ENCODE data around the gene BSND.

The BSND gene

DNA sequence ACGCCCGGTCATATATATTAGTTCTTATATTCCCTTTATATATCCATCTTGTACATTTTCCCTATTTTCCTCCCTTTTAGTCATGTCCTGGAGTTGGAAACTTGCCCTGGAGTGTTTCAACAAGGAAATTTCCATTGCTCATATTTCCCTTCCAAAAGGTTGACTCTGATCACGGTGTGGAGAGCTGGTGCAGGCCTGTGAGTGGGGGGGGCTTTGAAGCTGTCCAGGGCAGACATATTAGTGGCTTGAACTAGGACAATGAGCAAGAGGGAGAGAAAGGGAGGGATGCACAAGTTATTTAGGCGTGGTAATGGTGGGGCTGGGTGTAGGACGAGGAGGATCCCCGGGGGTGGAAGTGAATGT is 48.7 kb upstream of the BSND start:
- TF ChIP-seq ZNF565 (CRISPR knock-in tag; conservative IDR thresholded peaks at IDR 0.05; ENCODE audit: low read depth) = no peak
- TF ChIP-seq, protein P1, sequence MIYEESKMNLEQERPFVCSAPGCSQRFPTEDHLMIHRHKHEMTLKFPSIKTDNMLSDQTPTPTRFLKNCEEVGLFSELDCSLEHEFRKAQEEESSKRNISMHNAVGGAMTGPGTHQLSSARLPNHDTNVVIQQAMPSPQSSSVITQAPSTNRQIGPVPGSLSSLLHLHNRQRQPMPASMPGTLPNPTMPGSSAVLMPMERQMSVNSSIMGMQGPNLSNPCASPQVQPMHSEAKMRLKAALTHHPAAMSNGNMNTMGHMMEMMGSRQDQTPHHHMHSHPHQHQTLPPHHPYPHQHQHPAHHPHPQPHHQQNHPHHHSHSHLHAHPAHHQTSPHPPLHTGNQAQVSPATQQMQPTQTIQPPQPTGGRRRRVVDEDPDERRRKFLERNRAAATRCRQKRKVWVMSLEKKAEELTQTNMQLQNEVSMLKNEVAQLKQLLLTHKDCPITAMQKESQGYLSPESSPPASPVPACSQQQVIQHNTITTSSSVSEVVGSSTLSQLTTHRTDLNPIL (CRISPR knock-in tag; IDR thresholded peaks at IDR 0.05; ENCODE audit: low read depth) = no peak
- no peak for TF ChIP-seq SNAI2 (CRISPR knock-in tag; IDR thresholded peaks at IDR 0.05)
- no peak for TF ChIP-seq ESRRG (CRISPR knock-in tag; IDR thresholded peaks at IDR 0.05)
- no peak for TF ChIP-seq GLIS3 (CRISPR knock-in tag; IDR thresholded peaks at IDR 0.05)
- no peak for TF ChIP-seq ZNF70 (CRISPR knock-in tag; IDR thresholded peaks at IDR 0.05)
- TF ChIP-seq CSDC2 (CRISPR knock-in tag; IDR thresholded peaks at IDR 0.05) = no peak
- no peak for TF ChIP-seq PPARA (CRISPR knock-in tag; IDR thresholded peaks at IDR 0.05; ENCODE audit: borderline replicate concordance)
- no peak for TF ChIP-seq OSR1 (CRISPR knock-in tag; IDR thresholded peaks at IDR 0.05)
- peak; percentile 24 for ATAC-seq

- ATAC-seq = peak; percentile 94
Observed at GRCh38 chr1:54950369-54951163, 48.2 kb upstream of the BSND start.

DNA sequence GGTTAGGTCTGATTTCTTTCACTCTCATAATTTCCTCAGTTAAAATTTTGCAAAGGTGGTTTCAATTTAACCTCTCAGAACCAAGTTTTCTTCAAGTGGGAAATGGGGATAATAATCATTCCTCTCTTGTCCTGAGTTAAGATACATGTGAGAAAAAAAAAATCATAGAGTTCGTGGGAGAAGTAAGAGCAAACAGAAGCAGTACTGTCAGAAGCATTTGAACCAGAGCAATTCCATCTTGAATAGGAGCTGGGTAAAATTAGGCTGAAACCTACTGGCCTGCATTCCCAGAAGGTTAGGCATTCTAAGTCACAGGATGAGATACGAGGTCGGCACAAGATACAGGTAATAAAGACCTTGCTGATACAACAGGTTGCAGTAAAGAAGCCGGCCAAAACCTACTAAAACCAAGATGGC is 46.9 kb upstream of the BSND start:
- ATAC-seq = no peak
- TF ChIP-seq, protein P2, sequence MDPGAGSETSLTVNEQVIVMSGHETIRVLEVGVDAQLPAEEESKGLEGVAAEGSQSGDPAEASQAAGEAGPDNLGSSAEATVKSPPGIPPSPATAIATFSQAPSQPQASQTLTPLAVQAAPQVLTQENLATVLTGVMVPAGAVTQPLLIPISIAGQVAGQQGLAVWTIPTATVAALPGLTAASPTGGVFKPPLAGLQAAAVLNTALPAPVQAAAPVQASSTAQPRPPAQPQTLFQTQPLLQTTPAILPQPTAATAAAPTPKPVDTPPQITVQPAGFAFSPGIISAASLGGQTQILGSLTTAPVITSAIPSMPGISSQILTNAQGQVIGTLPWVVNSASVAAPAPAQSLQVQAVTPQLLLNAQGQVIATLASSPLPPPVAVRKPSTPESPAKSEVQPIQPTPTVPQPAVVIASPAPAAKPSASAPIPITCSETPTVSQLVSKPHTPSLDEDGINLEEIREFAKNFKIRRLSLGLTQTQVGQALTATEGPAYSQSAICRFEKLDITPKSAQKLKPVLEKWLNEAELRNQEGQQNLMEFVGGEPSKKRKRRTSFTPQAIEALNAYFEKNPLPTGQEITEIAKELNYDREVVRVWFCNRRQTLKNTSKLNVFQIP (CRISPR knock-in tag; IDR thresholded peaks at IDR 0.05; ENCODE audit: borderline replicate concordance, low read depth) = no peak
- TF ChIP-seq, protein P3, sequence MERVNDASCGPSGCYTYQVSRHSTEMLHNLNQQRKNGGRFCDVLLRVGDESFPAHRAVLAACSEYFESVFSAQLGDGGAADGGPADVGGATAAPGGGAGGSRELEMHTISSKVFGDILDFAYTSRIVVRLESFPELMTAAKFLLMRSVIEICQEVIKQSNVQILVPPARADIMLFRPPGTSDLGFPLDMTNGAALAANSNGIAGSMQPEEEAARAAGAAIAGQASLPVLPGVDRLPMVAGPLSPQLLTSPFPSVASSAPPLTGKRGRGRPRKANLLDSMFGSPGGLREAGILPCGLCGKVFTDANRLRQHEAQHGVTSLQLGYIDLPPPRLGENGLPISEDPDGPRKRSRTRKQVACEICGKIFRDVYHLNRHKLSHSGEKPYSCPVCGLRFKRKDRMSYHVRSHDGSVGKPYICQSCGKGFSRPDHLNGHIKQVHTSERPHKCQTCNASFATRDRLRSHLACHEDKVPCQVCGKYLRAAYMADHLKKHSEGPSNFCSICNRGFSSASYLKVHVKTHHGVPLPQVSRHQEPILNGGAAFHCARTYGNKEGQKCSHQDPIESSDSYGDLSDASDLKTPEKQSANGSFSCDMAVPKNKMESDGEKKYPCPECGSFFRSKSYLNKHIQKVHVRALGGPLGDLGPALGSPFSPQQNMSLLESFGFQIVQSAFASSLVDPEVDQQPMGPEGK (CRISPR knock-in tag; IDR thresholded peaks at IDR 0.05; ENCODE audit: borderline replicate concordance) = no peak
- TF ChIP-seq ARNTL (CRISPR knock-in tag; IDR thresholded peaks at IDR 0.05; ENCODE audit: borderline replicate concordance, low read depth) (no peak), TOX (CRISPR knock-in tag; IDR thresholded peaks at IDR 0.05; ENCODE audit: borderline replicate concordance) (no peak), TSHZ2 (CRISPR knock-in tag; IDR thresholded peaks at IDR 0.05) (no peak)

More at GRCh38 chr1:54950369-54951163, 48.2 kb upstream of the BSND start:
- no peak for TF ChIP-seq ZC3H10 (CRISPR knock-in tag; IDR thresholded peaks at IDR 0.05)
- no peak; the same call in 1 of the 2 replicates for TF ChIP-seq TCF4 (CRISPR knock-in tag; IDR thresholded peaks at IDR 0.05; ENCODE audit: borderline replicate concordance)
- TF ChIP-seq SNAI2 (CRISPR knock-in tag; IDR thresholded peaks at IDR 0.05) = no peak
- TF ChIP-seq ZNF70 (CRISPR knock-in tag; IDR thresholded peaks at IDR 0.05) = no peak
- TF ChIP-seq ARNTL (CRISPR knock-in tag; IDR thresholded peaks at IDR 0.05; ENCODE audit: borderline replicate concordance, low read depth) = no peak

DNA sequence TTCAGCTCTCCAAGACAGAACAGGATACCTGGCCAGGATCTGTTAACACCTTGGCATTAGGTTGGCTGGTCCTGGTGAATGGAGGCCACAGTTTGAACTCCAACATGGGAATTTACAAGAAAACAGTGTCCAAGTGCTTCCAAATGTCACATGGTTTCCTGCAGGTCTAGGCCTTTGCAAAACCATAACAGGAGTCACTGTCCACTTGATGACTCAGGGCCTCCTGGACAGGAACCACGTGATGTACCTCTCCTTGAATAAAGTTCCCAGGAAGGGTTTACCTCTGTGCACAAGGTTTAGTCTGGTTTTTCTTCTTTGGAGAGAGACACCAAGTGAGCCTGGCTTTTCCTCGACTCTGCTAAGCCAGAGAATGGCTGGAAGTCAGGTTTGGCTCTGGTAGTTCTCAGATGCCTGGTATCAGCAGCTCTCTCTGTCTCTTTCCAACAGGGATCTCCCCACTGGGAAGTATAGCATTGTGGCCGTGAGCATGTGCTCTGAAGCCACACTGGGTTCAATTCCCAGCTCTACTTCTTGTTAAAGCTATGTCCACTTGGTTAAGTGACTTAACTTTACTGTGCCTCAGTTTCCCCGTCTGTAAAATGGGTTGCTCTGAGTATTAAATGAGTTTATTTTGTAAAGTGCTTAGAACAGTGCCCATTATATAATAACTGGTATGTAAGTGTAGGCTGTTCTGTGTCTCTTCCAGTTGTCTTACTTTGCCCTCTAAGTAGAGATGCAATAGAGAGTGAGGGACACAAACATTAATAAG is 45.6 kb upstream of the BSND start:
- TF ChIP-seq TSHZ2 (CRISPR knock-in tag; IDR thresholded peaks at IDR 0.05) (no peak), ZNF565 (CRISPR knock-in tag; conservative IDR thresholded peaks at IDR 0.05; ENCODE audit: low read depth) (no peak), GLIS3 (CRISPR knock-in tag; IDR thresholded peaks at IDR 0.05) (no peak), ZFP30 (CRISPR knock-in tag; IDR thresholded peaks at IDR 0.05) (no peak)
- TF ChIP-seq, protein P3 (CRISPR knock-in tag; IDR thresholded peaks at IDR 0.05; ENCODE audit: borderline replicate concordance) = no peak

More for the DNA sequence above, 45.6 kb upstream of the BSND start:
- ATAC-seq = no peak
